Erythroblast (primary cell): Measurements from ENCODE around the gene EEF2KMT.
"Not testable (repeated sequence)": the region's sequence is repeated elsewhere in the genome, so short reads cannot be mapped to it uniquely, and the experiment has no call there.

Source experiments
- GATA1 ChIP-seq: IDR thresholded peaks from 2 replicates; pipeline ENCODE4 v1.6.1; 2011; ENCODE audit warnings: low read depth, mild to moderate bottlenecking, control low read depth, low read length, moderate library complexity
- POLR2A ChIP-seq: IDR thresholded peaks from 2 replicates; pipeline ENCODE4 v1.6.1; 2011; ENCODE audit warnings: mild to moderate bottlenecking, low read length

- TF ChIP-seq POLR2A, GATA1: not testable (repeated sequence)
Observed at GRCh38 chr16:5131467-5132004, 33.9 kb upstream of the EEF2KMT start.
